ENCODE data around the gene IFNLR1. TPM values are rescaled to one million over a fixed set of nuclear protein-coding genes. Genes with fewer than 3 reads are reported as not detected.

Gene IFNLR1
- total RNA-seq, 1 experiment from 2014 or later = 9.6 TPM

GRCh38 chr1:24186711-24186992 lies 437 bp downstream of the IFNLR1 start:
- no peaks in the 10 kb centered on the region for H3K9me3 ChIP-seq (ENCODE audit: control insufficient read depth, low read depth, low read length)
- no peaks in the 10 kb centered on the region; the same call in 1 of the 2 replicates for H3K27me3 ChIP-seq (ENCODE audit: insufficient read depth, low read length)
- peak overlapping the region in 1 of 3 experiments; percentile 13; a peak in 2 of 7 replicates for H3K27ac Mint-ChIP-seq
- H3K23ac ChIP-seq (ENCODE audit: insufficient read length, low read depth, low read length) = no peak overlapping the region
- no peak for DNase-seq
- H3T11ph ChIP-seq (ENCODE audit: low read length) = no peak overlapping the region
- no peak overlapping the region for H2BK5ac ChIP-seq (ENCODE audit: insufficient read length, low read length)
- H3K18ac ChIP-seq (ENCODE audit: insufficient read length, low read depth, low read length) = no peak overlapping the region
- peaks cover 11 to 27% of the 10 kb centered on the region in 2 experiments for H3K4me1 Mint-ChIP-seq
- H4K20me1 ChIP-seq (ENCODE audit: control insufficient read depth, insufficient read depth, insufficient read length) = no peaks in the 10 kb centered on the region
- no peak overlapping the region for H3K56ac ChIP-seq (ENCODE audit: insufficient read length, low read depth, low read length)
- no peak overlapping the region for H3K4ac ChIP-seq (ENCODE audit: low read depth, low read length)
- H3K27me3 Mint-ChIP-seq (ENCODE audit: low read depth) = peaks cover 5% of the 10 kb centered on the region
- H2AK5ac ChIP-seq (ENCODE audit: insufficient read length, low read length) = no peak overlapping the region
- H3K27ac ChIP-seq (ENCODE audit: insufficient read length, low read depth, low read length) = no peak overlapping the region
- H3K4me3 Mint-ChIP-seq = peak overlapping the region; percentile 78
- H2BK15ac ChIP-seq (ENCODE audit: low read depth, low read length) = no peak overlapping the region
- peak overlapping the region; percentile 74; the same call in 1 of the 2 replicates for H3K14ac ChIP-seq (ENCODE audit: insufficient read depth, low read length)
- H3K4me2 ChIP-seq (ENCODE audit: insufficient read depth, insufficient read length, low read length) = peak overlapping the region; percentile 75
- H3K9me3 Mint-ChIP-seq = peaks cover 0 to 3% of the 10 kb centered on the region in 2 experiments; a peak in 1 of 5 replicates
- TF ChIP-seq CTCF (conservative IDR thresholded peaks at IDR 0.05) = no peak
- no peak overlapping the region for H2BK20ac ChIP-seq (ENCODE audit: low read depth, low read length, poor library complexity, severe bottlenecking)
- peak overlapping the region; percentile 61 for H3K9ac ChIP-seq (ENCODE audit: extremely low read depth, insufficient read length, low read length)
- H2BK12ac ChIP-seq (ENCODE audit: insufficient read length, low read depth, low read length) = no peak overlapping the region
- H3K36me3 Mint-ChIP-seq (ENCODE audit: insufficient read depth in 1 of 3, low read depth in 3 of 3) = 0 out of 7 replicates have a peak, but pooled peaks cover 0 to 7% (median 0%) of the 10 kb centered on the region in 3 experiments
- H4K91ac ChIP-seq (ENCODE audit: insufficient read length, low read depth, low read length) = no peak overlapping the region
- H3K4me1 ChIP-seq (ENCODE audit: insufficient read depth, low read length) = no peaks in the 10 kb centered on the region; the same call in 1 of the 2 replicates
- H4K5ac ChIP-seq (ENCODE audit: insufficient read length, low read depth, low read length) = no peak overlapping the region
- no CpG with 5 or more reads among the region's 8 CpGs for WGBS (ENCODE audit: extremely low coverage, insufficient read length, low lambda C conversion rate)
- H3K79me2 ChIP-seq (ENCODE audit: insufficient read depth, low read length) = peaks cover 3% of the 10 kb centered on the region; the same call in 1 of the 2 replicates
- no peak overlapping the region for H2AFZ ChIP-seq (ENCODE audit: low read length)
- H2BK120ac ChIP-seq (ENCODE audit: low read depth, low read length, poor library complexity, severe bottlenecking) = no peak overlapping the region
- peaks cover 11% of the 10 kb centered on the region for H3K23me2 ChIP-seq (ENCODE audit: insufficient read length, low read depth, low read length, poor library complexity, severe bottlenecking)
- no peaks in the 10 kb centered on the region for H3K79me1 ChIP-seq (ENCODE audit: insufficient read depth, low read depth, low read length, poor library complexity, severe bottlenecking)
- H4K8ac ChIP-seq (replicated peaks; ENCODE audit: insufficient read length, low read depth, low read length) = no peak overlapping the region

Measured in H9 (cell line).